ENCODE results near the gene CLVS2. TPM values are rescaled to one million over a fixed set of nuclear protein-coding genes. Genes with fewer than 3 reads are reported as not detected.

CLVS2 gene
- total RNA-seq, 1 donor from 2014 or later = 0.10 TPM

Other genes with a start within 250 kb of the CLVS2 start
- gene FABP7, start 216.5 kb upstream of the CLVS2 start, total RNA-seq = 31.6 TPM
- gene SMPDL3A, start 207.0 kb upstream of the CLVS2 start, total RNA-seq = 20.7 TPM